ENCODE measurements around the gene BHLHA15. TPM values are rescaled to one million over a fixed set of nuclear protein-coding genes. Genes with fewer than 3 reads are reported as not detected.

BHLHA15 gene
- total RNA-seq, 1 donor from 2014 or later = 0.57 TPM

GRCh38 chr7:98252425-98253054 is 41.3 kb downstream of the BHLHA15 start:
- Mint-ChIP-seq H3K4me1 (ENCODE audit: low read depth) (peaks cover 21% of the 10 kb centered on the region), H3K27me3 (no peaks in the 10 kb centered on the region), H3K27ac (peak overlapping the region; percentile 96), H3K36me3 (ENCODE audit: insufficient read depth) (peaks cover 2% of the 10 kb centered on the region), H3K4me3 (ENCODE audit: low read depth) (peak overlapping the region; percentile 96), H3K9me3 (ENCODE audit: low read depth) (no peaks in the 10 kb centered on the region)
- DNase-seq (ENCODE audit: low spot score, unreplicated experiment) = no peak
- TF ChIP-seq, protein P1, sequence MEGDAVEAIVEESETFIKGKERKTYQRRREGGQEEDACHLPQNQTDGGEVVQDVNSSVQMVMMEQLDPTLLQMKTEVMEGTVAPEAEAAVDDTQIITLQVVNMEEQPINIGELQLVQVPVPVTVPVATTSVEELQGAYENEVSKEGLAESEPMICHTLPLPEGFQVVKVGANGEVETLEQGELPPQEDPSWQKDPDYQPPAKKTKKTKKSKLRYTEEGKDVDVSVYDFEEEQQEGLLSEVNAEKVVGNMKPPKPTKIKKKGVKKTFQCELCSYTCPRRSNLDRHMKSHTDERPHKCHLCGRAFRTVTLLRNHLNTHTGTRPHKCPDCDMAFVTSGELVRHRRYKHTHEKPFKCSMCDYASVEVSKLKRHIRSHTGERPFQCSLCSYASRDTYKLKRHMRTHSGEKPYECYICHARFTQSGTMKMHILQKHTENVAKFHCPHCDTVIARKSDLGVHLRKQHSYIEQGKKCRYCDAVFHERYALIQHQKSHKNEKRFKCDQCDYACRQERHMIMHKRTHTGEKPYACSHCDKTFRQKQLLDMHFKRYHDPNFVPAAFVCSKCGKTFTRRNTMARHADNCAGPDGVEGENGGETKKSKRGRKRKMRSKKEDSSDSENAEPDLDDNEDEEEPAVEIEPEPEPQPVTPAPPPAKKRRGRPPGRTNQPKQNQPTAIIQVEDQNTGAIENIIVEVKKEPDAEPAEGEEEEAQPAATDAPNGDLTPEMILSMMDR (IDR thresholded peaks at IDR 0.05; ENCODE audit: unreplicated experiment) = no peak

- TF ChIP-seq, protein P1 (IDR thresholded peaks at IDR 0.05; ENCODE audit: unreplicated experiment) = no peak
- H3K27me3 Mint-ChIP-seq = no peaks in the 10 kb centered on the region
Measured at GRCh38 chr7:98254516-98254915, 43.3 kb downstream of the BHLHA15 start.

DNA sequence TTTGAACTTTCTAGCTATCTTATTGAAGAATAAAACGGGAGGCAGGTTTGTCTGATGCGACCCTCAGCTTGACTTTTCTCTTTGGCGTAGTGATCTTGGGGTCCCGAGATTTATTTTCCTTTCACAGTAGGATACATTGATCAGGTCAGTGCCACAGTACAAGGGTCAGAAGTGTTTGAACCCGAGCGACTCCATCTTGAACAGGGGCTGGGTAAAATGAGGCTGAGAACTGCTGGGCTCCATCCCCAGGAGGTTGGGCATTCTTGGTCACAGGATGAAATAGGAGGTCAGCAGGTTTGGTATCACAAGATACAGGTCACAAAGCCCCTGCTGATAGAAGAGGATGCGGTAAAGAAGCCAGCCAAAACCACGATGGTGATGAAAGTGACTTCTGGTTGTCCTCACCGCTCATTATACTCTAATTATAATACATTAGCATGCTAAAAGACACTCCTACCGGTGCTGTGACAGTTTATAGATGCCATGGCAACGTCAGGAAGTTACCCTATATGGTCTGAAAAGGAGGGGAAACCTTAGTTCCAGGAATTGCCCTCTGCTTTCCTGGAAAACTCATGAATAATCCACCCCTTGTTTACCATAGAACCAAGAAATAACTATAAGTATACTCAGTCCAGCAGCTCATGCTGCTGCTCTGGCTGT is 43.8 kb downstream of the BHLHA15 start:
- TF ChIP-seq, protein P1 (IDR thresholded peaks at IDR 0.05; ENCODE audit: unreplicated experiment) = no peak
- no peaks in the 10 kb centered on the region for H3K9me3 Mint-ChIP-seq (ENCODE audit: low read depth)
- no peaks in the 10 kb centered on the region for H3K27me3 Mint-ChIP-seq
- peaks cover 2% of the 10 kb centered on the region for H3K36me3 Mint-ChIP-seq (ENCODE audit: insufficient read depth)
- no peak for DNase-seq (ENCODE audit: low spot score, unreplicated experiment)
- peaks cover 19% of the 10 kb centered on the region for H3K4me1 Mint-ChIP-seq (ENCODE audit: low read depth)
- no peak overlapping the region for H3K4me3 Mint-ChIP-seq (ENCODE audit: low read depth)
- peak overlapping the region; percentile 31 for H3K27ac Mint-ChIP-seq

More at GRCh38 chr7:98254516-98254915, 43.3 kb downstream of the BHLHA15 start:
- Mint-ChIP-seq H3K4me3 (ENCODE audit: low read depth) (peak overlapping the region; percentile 9), H3K27ac (peak overlapping the region; percentile 31), H3K4me1 (ENCODE audit: low read depth) (peaks cover 21% of the 10 kb centered on the region), H3K36me3 (ENCODE audit: insufficient read depth) (peaks cover 2% of the 10 kb centered on the region), H3K9me3 (ENCODE audit: low read depth) (no peaks in the 10 kb centered on the region)
- no peak for DNase-seq (ENCODE audit: low spot score, unreplicated experiment)

DNA sequence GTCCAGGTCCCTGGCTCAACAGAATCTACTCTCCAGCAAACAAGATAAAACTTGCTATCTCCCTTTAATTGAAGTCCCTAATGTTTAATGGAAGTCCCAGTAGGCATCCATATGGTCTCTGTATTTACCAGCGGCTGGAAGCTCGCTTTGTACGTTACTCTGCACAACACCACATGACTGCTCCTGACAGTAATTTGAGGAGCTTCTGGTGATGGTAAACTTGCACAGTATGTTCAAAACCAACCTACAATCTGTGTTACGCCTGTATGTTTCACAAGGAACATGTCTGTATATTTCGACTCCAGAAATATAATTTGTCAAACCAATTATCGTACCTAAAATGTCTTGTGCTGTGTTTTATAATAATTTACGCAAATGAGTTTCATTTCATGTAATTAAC is 45.2 kb downstream of the BHLHA15 start:
- Mint-ChIP-seq H3K4me1 (ENCODE audit: low read depth) (peaks cover 9% of the 10 kb centered on the region), H3K9me3 (ENCODE audit: low read depth) (no peaks in the 10 kb centered on the region), H3K36me3 (ENCODE audit: insufficient read depth) (peaks cover 2% of the 10 kb centered on the region), H3K27ac (no peak overlapping the region), H3K4me3 (ENCODE audit: low read depth) (no peak overlapping the region), H3K27me3 (no peaks in the 10 kb centered on the region)
- TF ChIP-seq, protein P1 (IDR thresholded peaks at IDR 0.05; ENCODE audit: unreplicated experiment) = no peak
- DNase-seq (ENCODE audit: low spot score, unreplicated experiment) = no peak

- no peak for DNase-seq (ENCODE audit: low spot score, unreplicated experiment)
- no peak overlapping the region for H3K4me3 Mint-ChIP-seq (ENCODE audit: low read depth)
- H3K9me3 Mint-ChIP-seq (ENCODE audit: low read depth) = no peaks in the 10 kb centered on the region
- H3K36me3 Mint-ChIP-seq (ENCODE audit: insufficient read depth) = peaks cover 4% of the 10 kb centered on the region
- peaks cover 5% of the 10 kb centered on the region for H3K4me1 Mint-ChIP-seq (ENCODE audit: low read depth)
- H3K27me3 Mint-ChIP-seq = no peaks in the 10 kb centered on the region
- no peak overlapping the region for H3K27ac Mint-ChIP-seq
- TF ChIP-seq, protein P1 (IDR thresholded peaks at IDR 0.05; ENCODE audit: unreplicated experiment) = no peak
Measured at GRCh38 chr7:98257701-98258100, 46.5 kb downstream of the BHLHA15 start.

Other genes with a start within 250 kb of the BHLHA15 start
- not detected in 2 replicates for gene OCM2, start 221.2 kb upstream of the BHLHA15 start, total RNA-seq
- 31.0 and 32.3 TPM in 2 replicates for gene LMTK2, start 104.6 kb upstream of the BHLHA15 start, total RNA-seq
- 40.8 and 41.6 TPM in 2 replicates for gene TECPR1, start 40.8 kb downstream of the BHLHA15 start, total RNA-seq
- 124 and 125 TPM in 2 replicates for gene BRI3, start 70.2 kb downstream of the BHLHA15 start, total RNA-seq
- 32.7 and 34.2 TPM in 2 replicates for gene BAIAP2L1, start 189.7 kb downstream of the BHLHA15 start, total RNA-seq